ENCODE data around the gene CFAP54. TPM values are rescaled to one million over a fixed set of nuclear protein-coding genes. Genes with fewer than 3 reads are reported as not detected.

The CFAP54 gene
- polyA plus RNA-seq, 1 of the 3 experiments (the other 2 are of a cell fraction) = 0.87 TPM

DNA sequence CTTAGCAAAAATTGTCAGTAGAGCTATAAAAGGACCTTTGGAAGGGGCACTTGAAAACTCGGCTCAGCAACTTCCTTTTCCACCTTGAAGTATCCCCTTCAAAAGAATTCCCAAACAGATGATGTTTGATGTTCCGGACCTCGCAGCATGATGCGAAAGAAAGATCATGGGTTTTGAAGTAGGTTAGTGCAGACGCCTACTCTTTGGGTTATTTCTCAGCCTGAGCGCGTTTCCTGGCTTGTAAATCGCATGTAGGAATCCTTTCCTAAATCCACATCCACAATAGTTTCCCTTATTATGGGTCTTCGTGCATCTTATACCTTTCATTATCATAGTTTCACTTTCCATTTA lies 417.1 kb downstream of the CFAP54 start:
- POLR2A ChIA-PET = no interaction called here
- H3F3A ChIP-seq (replicated peaks; ENCODE audit: insufficient read depth) = no peaks in the 10 kb centered on the region
- no peak for DNase-seq

DNA sequence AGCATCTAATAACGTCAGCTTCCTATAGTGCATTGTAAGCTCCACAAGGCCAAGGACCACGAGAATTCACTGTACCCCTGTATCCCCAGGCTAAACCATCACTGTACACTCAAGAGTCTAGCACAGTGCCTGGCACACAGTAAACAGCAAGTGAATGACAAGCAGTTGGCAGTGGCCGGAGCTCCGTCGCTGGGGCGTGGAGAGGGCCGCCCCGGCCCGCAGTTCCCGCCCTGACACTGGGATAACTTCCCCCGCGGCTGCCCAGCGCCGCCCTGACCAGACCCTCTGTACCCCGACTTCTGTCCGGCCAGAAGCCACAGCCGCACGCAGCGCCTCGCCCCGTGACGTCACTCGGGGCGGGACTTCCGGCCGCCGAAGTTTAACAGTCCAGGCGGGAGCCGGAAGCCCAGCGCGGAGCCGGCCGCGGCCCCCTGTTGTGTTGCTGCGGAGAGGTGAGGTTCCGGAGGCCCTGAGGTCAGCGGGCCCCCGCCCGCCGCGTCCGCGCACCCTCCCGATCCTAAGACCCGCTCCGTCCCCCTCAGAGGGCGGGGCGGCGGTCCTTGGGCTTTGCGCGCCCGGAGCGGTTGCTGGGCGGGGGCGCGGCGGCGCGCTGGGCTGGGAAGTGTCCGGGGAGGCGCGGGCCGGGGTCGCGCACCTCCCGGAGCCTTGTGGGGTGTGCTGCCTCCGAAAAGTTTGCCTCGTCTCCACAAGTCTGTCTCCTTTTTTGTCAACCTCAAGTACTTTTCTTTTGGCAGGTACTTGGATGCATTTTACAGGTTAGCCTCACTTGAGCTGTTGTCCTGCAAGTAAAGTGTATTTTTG lies 417.7 kb downstream of the CFAP54 start, which contains the start of gene NEDD1:
Gene NEDD1 (plus strand): TSS at position 409 of the 822 bp plus-strand sequence. CDS start 2,503 bp downstream, outside the sequence.
- peak within 1 kb of the TSS; percentile 80 for H3K9ac ChIP-seq
- no peaks in the 10 kb centered on the region for H3K9me2 ChIP-seq
- H3K27ac ChIP-seq (ENCODE audit: low read depth in 2 of 2, low read length in 1 of 2) = peak within 1 kb of the TSS; percentile 58 to 76
- no peaks in the 10 kb centered on the region for H4K20me1 ChIP-seq (ENCODE audit: insufficient read depth)
- H3K79me2 ChIP-seq (ENCODE audit: insufficient read depth) = peaks cover 45% of the 10 kb centered on the region
- H3K4me3 ChIP-seq (ENCODE audit: low read depth in 2 of 2, low read length in 1 of 2) = peak within 1 kb of the TSS; percentile 91 to 94
- no peaks in the 10 kb centered on the region for H3K27me3 ChIP-seq (ENCODE audit: insufficient read depth)
- ChIA-PET CTCF (no interaction called here), POLR2A (no interaction called here)
- no peaks in the 10 kb centered on the region for H3K9me3 ChIP-seq
- DNase-seq = peak; percentile 94
- H3K4me2 ChIP-seq = peak within 1 kb of the TSS; percentile 93
- TF ChIP-seq, protein P1, sequence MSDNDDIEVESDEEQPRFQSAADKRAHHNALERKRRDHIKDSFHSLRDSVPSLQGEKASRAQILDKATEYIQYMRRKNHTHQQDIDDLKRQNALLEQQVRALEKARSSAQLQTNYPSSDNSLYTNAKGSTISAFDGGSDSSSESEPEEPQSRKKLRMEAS (IDR thresholded peaks at IDR 0.05; ENCODE audit: low read depth) = peak; percentile 46; the same call in 1 of the 2 replicates
- TF ChIP-seq NRF1 (IDR thresholded peaks at IDR 0.05; ENCODE audit: low read depth, low read length) = 0 out of 2 replicates have a peak, but pooled peaks have one; percentile 8
- peak; percentile 63; the same call in 1 of the 2 replicates for TF ChIP-seq TAF1 (IDR thresholded peaks at IDR 0.05; ENCODE audit: borderline replicate concordance, low read depth, low read length)
- no peak for TF ChIP-seq SMC3 (IDR thresholded peaks at IDR 0.05; ENCODE audit: low read depth, low read length)
- peak; percentile 68 for TF ChIP-seq ELF1 (IDR thresholded peaks at IDR 0.05)
- TF ChIP-seq EP300 (IDR thresholded peaks at IDR 0.05; ENCODE audit: borderline replicate concordance in 1 of 2, low read depth in 1 of 2, low read length in 1 of 2) = no peak
- TF ChIP-seq, protein P2, sequence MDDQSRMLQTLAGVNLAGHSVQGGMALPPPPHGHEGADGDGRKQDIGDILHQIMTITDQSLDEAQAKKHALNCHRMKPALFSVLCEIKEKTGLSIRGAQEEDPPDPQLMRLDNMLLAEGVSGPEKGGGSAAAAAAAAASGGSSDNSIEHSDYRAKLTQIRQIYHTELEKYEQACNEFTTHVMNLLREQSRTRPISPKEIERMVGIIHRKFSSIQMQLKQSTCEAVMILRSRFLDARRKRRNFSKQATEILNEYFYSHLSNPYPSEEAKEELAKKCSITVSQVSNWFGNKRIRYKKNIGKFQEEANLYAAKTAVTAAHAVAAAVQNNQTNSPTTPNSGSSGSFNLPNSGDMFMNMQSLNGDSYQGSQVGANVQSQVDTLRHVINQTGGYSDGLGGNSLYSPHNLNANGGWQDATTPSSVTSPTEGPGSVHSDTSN (IDR thresholded peaks at IDR 0.05) = 0 out of 2 replicates have a peak, but pooled peaks have one; percentile 28
- peak; percentile 85 for TF ChIP-seq GABPA (IDR thresholded peaks at IDR 0.05; ENCODE audit: low read depth)
- TF ChIP-seq RCOR1 (IDR thresholded peaks at IDR 0.05; ENCODE audit: low read length) = peak; percentile 4; the same call in 1 of the 2 replicates
- peak; percentile 87 for TF ChIP-seq POLR2AphosphoS5 (IDR thresholded peaks at IDR 0.05; ENCODE audit: low read depth, low read length)
- TF ChIP-seq, protein P3, sequence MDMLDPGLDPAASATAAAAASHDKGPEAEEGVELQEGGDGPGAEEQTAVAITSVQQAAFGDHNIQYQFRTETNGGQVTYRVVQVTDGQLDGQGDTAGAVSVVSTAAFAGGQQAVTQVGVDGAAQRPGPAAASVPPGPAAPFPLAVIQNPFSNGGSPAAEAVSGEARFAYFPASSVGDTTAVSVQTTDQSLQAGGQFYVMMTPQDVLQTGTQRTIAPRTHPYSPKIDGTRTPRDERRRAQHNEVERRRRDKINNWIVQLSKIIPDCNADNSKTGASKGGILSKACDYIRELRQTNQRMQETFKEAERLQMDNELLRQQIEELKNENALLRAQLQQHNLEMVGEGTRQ (IDR thresholded peaks at IDR 0.05; ENCODE audit: borderline replicate concordance, low read depth, low read length) = no peak
- no peak for TF ChIP-seq MXI1 (IDR thresholded peaks at IDR 0.05; ENCODE audit: low read depth, low read length)
- TF ChIP-seq EZH2phosphoT487 (IDR thresholded peaks at IDR 0.05; ENCODE audit: borderline replicate concordance, low read depth) = no peak
- 5% methylated on average over 16 of the region's 68 CpGs for WGBS (ENCODE audit: low lambda C conversion rate)
- no peaks in the 10 kb centered on the region for H3K36me3 ChIP-seq (replicated peaks in 1 of 2; ENCODE audit: control insufficient read depth in 1 of 2, insufficient read depth in 2 of 2, low read length in 1 of 2)
- peaks cover 8 to 12% of the 10 kb centered on the region in 2 experiments; a peak in 2 of 4 replicates for H3K4me1 ChIP-seq (ENCODE audit: control insufficient read depth in 1 of 2, insufficient read depth in 2 of 2, low read depth in 1 of 2, low read length in 1 of 2)
- no peaks in the 10 kb centered on the region for H3F3A ChIP-seq (replicated peaks; ENCODE audit: insufficient read depth)
- peak within 1 kb of the TSS; percentile 87 for H2AFZ ChIP-seq (ENCODE audit: low read depth)

More for the DNA sequence above, 417.1 kb downstream of the CFAP54 start:
- Histone ChIP-seq H3K9ac (peak overlapping the region; percentile 80), H4K20me1 (ENCODE audit: insufficient read depth) (no peaks in the 10 kb centered on the region), H3K9me2 (no peaks in the 10 kb centered on the region), H2AFZ (ENCODE audit: low read depth) (peak overlapping the region; percentile 87), H3K36me3 (replicated peaks in 1 of 2; ENCODE audit: control insufficient read depth in 1 of 2, insufficient read depth in 2 of 2, low read length in 1 of 2) (no peaks in the 10 kb centered on the region), H3K27ac (ENCODE audit: low read depth in 2 of 2, low read length in 1 of 2) (peak overlapping the region in 1 of 2 experiments; percentile 58; a peak in 1 of 4 replicates), H3K27me3 (ENCODE audit: insufficient read depth) (no peaks in the 10 kb centered on the region), H3K79me2 (ENCODE audit: insufficient read depth) (peaks cover 42% of the 10 kb centered on the region), H3K4me3 (ENCODE audit: low read depth in 2 of 2, low read length in 1 of 2) (peak overlapping the region; percentile 91 to 94), H3K4me1 (ENCODE audit: control insufficient read depth in 1 of 2, insufficient read depth in 2 of 2, low read depth in 1 of 2, low read length in 1 of 2) (peaks cover 8 to 12% of the 10 kb centered on the region in 2 experiments; a peak in 2 of 4 replicates), H3K4me2 (peak overlapping the region; percentile 93), H3K9me3 (no peaks in the 10 kb centered on the region)
- TF ChIP-seq, protein P4, sequence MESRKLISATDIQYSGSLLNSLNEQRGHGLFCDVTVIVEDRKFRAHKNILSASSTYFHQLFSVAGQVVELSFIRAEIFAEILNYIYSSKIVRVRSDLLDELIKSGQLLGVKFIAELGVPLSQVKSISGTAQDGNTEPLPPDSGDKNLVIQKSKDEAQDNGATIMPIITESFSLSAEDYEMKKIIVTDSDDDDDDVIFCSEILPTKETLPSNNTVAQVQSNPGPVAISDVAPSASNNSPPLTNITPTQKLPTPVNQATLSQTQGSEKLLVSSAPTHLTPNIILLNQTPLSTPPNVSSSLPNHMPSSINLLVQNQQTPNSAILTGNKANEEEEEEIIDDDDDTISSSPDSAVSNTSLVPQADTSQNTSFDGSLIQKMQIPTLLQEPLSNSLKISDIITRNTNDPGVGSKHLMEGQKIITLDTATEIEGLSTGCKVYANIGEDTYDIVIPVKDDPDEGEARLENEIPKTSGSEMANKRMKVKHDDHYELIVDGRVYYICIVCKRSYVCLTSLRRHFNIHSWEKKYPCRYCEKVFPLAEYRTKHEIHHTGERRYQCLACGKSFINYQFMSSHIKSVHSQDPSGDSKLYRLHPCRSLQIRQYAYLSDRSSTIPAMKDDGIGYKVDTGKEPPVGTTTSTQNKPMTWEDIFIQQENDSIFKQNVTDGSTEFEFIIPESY (IDR thresholded peaks at IDR 0.05; ENCODE audit: borderline replicate concordance, low read depth) = no peak
- TF ChIP-seq TEAD4 (IDR thresholded peaks at IDR 0.05; ENCODE audit: borderline replicate concordance, insufficient read depth) (no peak), GABPA (IDR thresholded peaks at IDR 0.05; ENCODE audit: low read depth) (no peak)
- WGBS (ENCODE audit: low lambda C conversion rate) = 48% methylated on average over 9 of the region's 9 CpGs
- CTCF ChIA-PET = no interaction called here
